CD4-positive, alpha-beta T cell (primary cell): Measurements from ENCODE around the gene ING2. TPM values are rescaled to one million over a fixed set of nuclear protein-coding genes. Genes with fewer than 3 reads are reported as not detected.
"Not testable (repeated sequence)": the region's sequence is repeated elsewhere in the genome, so short reads cannot be mapped to it uniquely, and the experiment has no call there.

Experiments used
- ATAC-seq: fragments of 200-7000 bp; cut with Tn5 transposase; one replicate; pipeline ENCODE4 v1.10.0; 2022; ENCODE audit warnings: mild to moderate bottlenecking; ENCODE audit not compliant: poor library complexity
- CTCF ChIA-PET: fragments of 350-600 bp; sonication (Branson Sonifier 250); formaldehyde crosslinking; loops from one replicate; lab custom pipeline; 2021; ENCODE audit warnings: antibody characterized with exemption, inconsistent platforms; lab: Charles Lee
- POLR2A ChIA-PET: fragments of 350-600 bp; sonication (Branson Sonifier 250); formaldehyde crosslinking; loops from one replicate; lab custom pipeline; 2021; ENCODE audit warnings: antibody characterized with exemption, inconsistent platforms; lab: Charles Lee
- DNase-seq, 14 experiments: peaks; one replicate each; pipeline ENCODE4 v3.0.0-alpha.2; 2013 to 2020; ENCODE audit warnings: mixed read lengths in 2 of 14
- H3K27ac ChIP-seq, 2 donors: one replicate each; pipeline versions ENCODE4 v1.5.1 to v1.7.0; 2013; ENCODE audit warnings: low read length in 2 of 2, low read depth in 1 of 2, mild to moderate bottlenecking in 1 of 2
- H3K27me3 ChIP-seq, 2 experiments: 1 replicate in 1 of 2; 2 replicates in 1 of 2; pipeline versions ENCODE4 v1.6.1 to v1.7.0; 2013; ENCODE audit warnings: low read length in 2 of 2, control low read depth in 1 of 2, mild to moderate bottlenecking in 1 of 2, moderate library complexity in 1 of 2; ENCODE audit not compliant: insufficient read depth in 2 of 2, control insufficient read depth in 1 of 2
- H3K36me3 ChIP-seq: one replicate; pipeline ENCODE4 v1.6.1; 2013; ENCODE audit warnings: low read length, control low read depth; ENCODE audit not compliant: insufficient read depth
- H3K4me1 ChIP-seq: one replicate; pipeline ENCODE4 v1.6.1; 2013; ENCODE audit warnings: low read length, control low read depth; ENCODE audit not compliant: insufficient read depth
- H3K4me3 ChIP-seq: one replicate; pipeline ENCODE4 v1.5.1; 2013; ENCODE audit warnings: mild to moderate bottlenecking, low read length, moderate library complexity
- H3K9me3 ChIP-seq, 2 experiments: 1 replicate in 1 of 2; 2 replicates in 1 of 2; pipeline versions ENCODE4 v1.6.1 to v1.7.0; 2013; ENCODE audit warnings: low read length in 2 of 2, mild to moderate bottlenecking in 2 of 2, control low read depth in 1 of 2, moderate library complexity in 1 of 2; ENCODE audit not compliant: control insufficient read depth in 1 of 2, insufficient read depth in 1 of 2
- H3K27ac Mint-ChIP-seq: one replicate; pipeline ENCODE4 v1.8.0; 2020; ENCODE audit warnings: mixed read lengths
- H3K27me3 Mint-ChIP-seq: one replicate; pipeline ENCODE4 v1.8.0; 2021; ENCODE audit warnings: mixed read lengths
- H3K36me3 Mint-ChIP-seq: one replicate; pipeline ENCODE4 v1.8.0; 2021; ENCODE audit warnings: low read depth, mixed read lengths
- H3K4me1 Mint-ChIP-seq: one replicate; pipeline ENCODE4 v1.8.0; 2021; ENCODE audit warnings: low read depth, mixed read lengths
- H3K4me3 Mint-ChIP-seq: one replicate; pipeline ENCODE4 v1.8.0; 2020; ENCODE audit warnings: mild to moderate bottlenecking, mixed read lengths
- H3K9me3 Mint-ChIP-seq: one replicate; pipeline ENCODE4 v1.8.0; 2020; ENCODE audit warnings: mixed read lengths
- CTCF ChIP-seq: fragments of 200-600 bp; IDR thresholded peaks from one replicate; pipeline ENCODE4 v1.8.0; 2022; ENCODE audit warnings: antibody characterized with exemption, mild to moderate bottlenecking
- intact Hi-C, 2 experiments: fragments of 100-400 bp; cut with DNase I in 1 of 2; cut with micrococcal nuclease in 1 of 2; formaldehyde crosslinking; loops; one replicate each; pipeline versions ENCODE4 v1.15.1 to v1.9.0; 2023 to 2025; cut with DNase I, micrococcal nuclease
- total RNA-seq, 174 experiments: library from RNA in 2 of 174; stranded (reverse) in 2 of 174; gene quantifications; one replicate each; pipeline ENCODE4 v1.2.3 and lab custom pipeline; 2021 to 2026

The ING2 gene
- total RNA-seq, 2 experiments from 2014 or later, result 12.5 to 12.8 TPM

GRCh38 chr4:183465879-183466278, 39.0 kb upstream of the ING2 start:
- POLR2A ChIA-PET, H3K4me1 Mint-ChIP-seq: not testable (repeated sequence)

GRCh38 chr4:183467246-183467645, 37.6 kb upstream of the ING2 start:
- no peak for DNase-seq
- intact Hi-C loops, result no loop called here
- ChIA-PET POLR2A (no interaction called here), CTCF (no interaction called here)
- Histone ChIP-seq H3K4me3 (no peak overlapping the region), H3K27ac (no peak overlapping the region), H3K36me3 (no peaks in the 10 kb centered on the region), H3K27me3 (no peaks in the 10 kb centered on the region), H3K4me1 (peaks cover 1% of the 10 kb centered on the region), H3K9me3 (peaks cover 0 to 3% of the 10 kb centered on the region in 2 experiments)
- Mint-ChIP-seq H3K36me3 (no peaks in the 10 kb centered on the region), H3K4me3 (no peak overlapping the region), H3K4me1 (peaks cover 3% of the 10 kb centered on the region), H3K9me3 (no peaks in the 10 kb centered on the region), H3K27ac (no peak overlapping the region), H3K27me3 (peaks cover under 1% of the 10 kb centered on the region)
- no peak for TF ChIP-seq CTCF
- no peak for ATAC-seq

More at GRCh38 chr4:183465879-183466278, 39.0 kb upstream of the ING2 start:
- H3K9me3 Mint-ChIP-seq, H3K27me3 ChIP-seq, H3K27ac Mint-ChIP-seq, H3K9me3 ChIP-seq, ATAC-seq, DNase-seq, H3K36me3 Mint-ChIP-seq, H3K36me3 ChIP-seq, CTCF ChIA-PET, H3K27ac ChIP-seq, H3K4me3 ChIP-seq, H3K4me3 Mint-ChIP-seq, intact Hi-C loops, H3K4me1 ChIP-seq, H3K27me3 Mint-ChIP-seq: not testable (repeated sequence)

GRCh38 chr4:183468210-183469095, 36.4 kb upstream of the ING2 start:
- Mint-ChIP-seq H3K36me3 (no peaks in the 10 kb centered on the region), H3K4me3 (no peak overlapping the region), H3K9me3 (no peaks in the 10 kb centered on the region), H3K27me3 (peaks cover 4% of the 10 kb centered on the region), H3K27ac (no peak overlapping the region), H3K4me1 (peaks cover 6% of the 10 kb centered on the region)
- POLR2A ChIA-PET, result no interaction called here
- no peak overlapping the region for H3K4me3 ChIP-seq
- no peak for DNase-seq
- no peak overlapping the region for H3K27ac ChIP-seq
- CTCF ChIA-PET, result no interaction called here
- H3K9me3 ChIP-seq, result peaks cover 0 to 3% of the 10 kb centered on the region in 2 experiments
- ATAC-seq, result no peak
- no peaks in the 10 kb centered on the region for H3K36me3 ChIP-seq
- no peaks in the 10 kb centered on the region for H3K27me3 ChIP-seq
- intact Hi-C loops, result no loop called here
- H3K4me1 ChIP-seq, result peaks cover 3% of the 10 kb centered on the region
- no peak for TF ChIP-seq CTCF
